Measurements from ENCODE around the gene TMEM212.
"Not testable (repeated sequence)": the region's sequence is repeated elsewhere in the genome, so short reads cannot be mapped to it uniquely, and the experiment has no call there.

Gene TMEM212

DNA sequence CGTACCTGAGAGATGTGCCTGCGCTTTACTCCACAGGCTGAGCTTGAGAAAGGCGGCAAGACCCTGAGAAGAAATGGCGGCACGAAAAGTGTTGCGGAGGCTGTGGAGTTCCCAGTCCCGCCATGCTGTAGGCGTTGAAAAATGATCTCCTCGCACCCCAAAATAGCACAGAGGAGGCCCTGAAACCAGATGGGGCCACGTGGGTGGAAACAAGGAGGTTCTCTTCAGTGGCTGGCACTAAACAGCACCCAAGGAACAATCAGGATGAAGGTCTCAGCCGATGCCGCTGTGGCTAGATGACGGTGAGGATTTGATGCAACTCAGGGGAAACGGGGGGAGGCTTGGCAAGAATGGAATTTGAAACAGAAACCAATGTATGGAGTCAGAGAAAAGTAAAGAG lies 57.3 kb downstream of the TMEM212 start:
- Histone ChIP-seq H3K27ac (ENCODE audit: low read length) (no peak overlapping the region), H3K36me3 (ENCODE audit: control insufficient read depth in 1 of 2, insufficient read depth in 2 of 2, low read length in 2 of 2) (no peaks in the 10 kb centered on the region), H3K27me3 (ENCODE audit: low read depth, low read length) (no peaks in the 10 kb centered on the region), H3K4me1 (ENCODE audit: control insufficient read depth in 1 of 2, insufficient read depth in 2 of 2, low read length in 2 of 2) (no peaks in the 10 kb centered on the region), H3K4me3 (ENCODE audit: low read depth in 1 of 2, low read length in 2 of 2) (no peak overlapping the region), H3K9me3 (ENCODE audit: control insufficient read depth in 1 of 2, low read length in 2 of 2) (no peaks in the 10 kb centered on the region)

DNA sequence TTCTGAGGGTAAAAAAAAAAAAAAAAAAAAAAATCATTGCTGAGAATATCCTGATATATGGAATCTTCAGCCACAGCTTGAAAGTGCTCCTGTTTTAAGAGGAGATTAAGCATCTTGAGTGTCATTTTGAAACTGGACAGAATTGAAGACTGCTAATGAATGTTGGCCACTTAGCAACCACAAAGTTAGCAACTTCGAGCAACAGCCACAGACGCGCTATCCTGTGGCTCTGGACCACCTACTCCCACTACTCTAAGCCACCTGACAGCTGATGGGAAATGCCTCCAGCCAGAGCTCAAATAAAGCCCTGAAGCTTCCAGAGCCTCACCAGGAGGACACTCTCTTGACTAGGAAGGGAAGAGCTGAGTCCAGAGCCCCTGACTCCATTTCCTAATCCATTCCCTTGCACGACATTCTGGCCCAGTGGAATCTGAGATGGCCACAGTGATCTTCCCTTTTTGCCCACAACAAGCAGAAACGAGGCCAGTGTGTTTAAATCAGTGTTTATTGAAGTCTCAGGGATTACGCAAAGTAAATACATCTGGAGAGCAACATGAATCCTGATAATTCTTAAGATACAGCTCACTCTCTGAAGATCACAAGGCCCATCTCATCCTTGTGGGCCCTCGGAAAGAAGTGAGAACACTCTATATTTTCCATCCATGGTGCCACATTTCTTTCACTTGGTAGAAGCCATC lies 58.6 kb downstream of the TMEM212 start:
- Histone ChIP-seq H3K9me3 (ENCODE audit: control insufficient read depth in 1 of 2, low read length in 2 of 2) (no peaks in the 10 kb centered on the region), H3K4me3 (ENCODE audit: low read depth in 1 of 2, low read length in 2 of 2) (no peak overlapping the region), H3K27me3 (ENCODE audit: low read depth, low read length) (no peaks in the 10 kb centered on the region), H3K4me1 (ENCODE audit: control insufficient read depth in 1 of 2, insufficient read depth in 2 of 2, low read length in 2 of 2) (no peaks in the 10 kb centered on the region), H3K27ac (ENCODE audit: low read length) (no peak overlapping the region), H3K36me3 (ENCODE audit: control insufficient read depth in 1 of 2, insufficient read depth in 2 of 2, low read length in 2 of 2) (no peaks in the 10 kb centered on the region)

DNA sequence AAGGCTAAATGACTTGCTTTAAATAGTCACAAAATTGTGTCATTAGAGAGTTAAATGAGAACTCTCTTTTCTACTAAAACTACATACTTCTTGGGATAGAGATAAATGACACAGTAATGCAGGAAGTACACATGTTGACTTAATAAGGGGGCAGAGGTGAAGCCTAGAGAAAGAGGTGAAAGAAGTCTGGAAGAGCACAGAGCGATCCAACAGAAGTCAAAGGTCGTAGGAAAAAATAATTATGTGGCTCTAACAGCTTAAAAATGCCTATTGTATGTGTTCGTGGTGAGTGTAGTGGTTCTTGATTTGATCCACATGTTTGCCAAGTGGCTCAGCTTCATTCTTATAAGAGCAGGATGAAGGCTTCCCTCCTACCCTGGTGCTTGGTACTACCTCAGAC lies 61.7 kb downstream of the TMEM212 start:
- no peak overlapping the region for H3K4me3 ChIP-seq (ENCODE audit: low read depth in 1 of 2, low read length in 2 of 2)
- H3K27me3 ChIP-seq (ENCODE audit: low read depth, low read length) = no peaks in the 10 kb centered on the region
- H3K36me3 ChIP-seq (ENCODE audit: control insufficient read depth in 1 of 2, insufficient read depth in 2 of 2, low read length in 2 of 2) = no peaks in the 10 kb centered on the region
- no peak overlapping the region for H3K27ac ChIP-seq (ENCODE audit: low read length)
- H3K4me1 ChIP-seq (ENCODE audit: control insufficient read depth in 1 of 2, insufficient read depth in 2 of 2, low read length in 2 of 2) = no peaks in the 10 kb centered on the region
- H3K9me3 ChIP-seq (ENCODE audit: control insufficient read depth in 1 of 2, low read length in 2 of 2) = peaks cover 0 to 4% of the 10 kb centered on the region in 2 donors

DNA sequence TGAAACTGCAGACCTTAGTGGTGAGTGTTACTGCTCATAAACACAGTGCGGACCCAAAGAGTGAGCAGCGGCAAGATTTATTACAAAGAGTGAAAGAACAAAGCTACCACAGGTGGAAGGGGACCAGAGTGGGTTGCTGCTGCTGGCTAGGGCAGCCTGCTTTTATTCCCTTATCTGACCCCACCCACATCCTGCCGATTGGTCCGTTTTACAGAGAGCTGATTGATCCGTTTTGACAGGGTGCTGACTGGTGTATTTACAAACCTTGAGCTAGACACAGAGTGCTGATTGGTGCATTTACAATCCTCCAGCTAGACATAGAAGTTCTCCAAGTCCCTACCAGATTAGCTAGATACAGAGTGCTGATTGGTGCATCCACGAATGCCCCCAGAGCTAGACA lies 63.4 kb downstream of the TMEM212 start:
- H3K27ac ChIP-seq (ENCODE audit: low read length); H3K27me3 ChIP-seq (ENCODE audit: low read depth, low read length); H3K4me3 ChIP-seq (ENCODE audit: low read depth in 1 of 2, low read length in 2 of 2); H3K4me1 ChIP-seq (ENCODE audit: control insufficient read depth in 1 of 2, insufficient read depth in 2 of 2, low read length in 2 of 2); H3K9me3 ChIP-seq (ENCODE audit: control insufficient read depth in 1 of 2, low read length in 2 of 2); H3K36me3 ChIP-seq (ENCODE audit: control insufficient read depth in 1 of 2, insufficient read depth in 2 of 2, low read length in 2 of 2): not testable (repeated sequence)

DNA sequence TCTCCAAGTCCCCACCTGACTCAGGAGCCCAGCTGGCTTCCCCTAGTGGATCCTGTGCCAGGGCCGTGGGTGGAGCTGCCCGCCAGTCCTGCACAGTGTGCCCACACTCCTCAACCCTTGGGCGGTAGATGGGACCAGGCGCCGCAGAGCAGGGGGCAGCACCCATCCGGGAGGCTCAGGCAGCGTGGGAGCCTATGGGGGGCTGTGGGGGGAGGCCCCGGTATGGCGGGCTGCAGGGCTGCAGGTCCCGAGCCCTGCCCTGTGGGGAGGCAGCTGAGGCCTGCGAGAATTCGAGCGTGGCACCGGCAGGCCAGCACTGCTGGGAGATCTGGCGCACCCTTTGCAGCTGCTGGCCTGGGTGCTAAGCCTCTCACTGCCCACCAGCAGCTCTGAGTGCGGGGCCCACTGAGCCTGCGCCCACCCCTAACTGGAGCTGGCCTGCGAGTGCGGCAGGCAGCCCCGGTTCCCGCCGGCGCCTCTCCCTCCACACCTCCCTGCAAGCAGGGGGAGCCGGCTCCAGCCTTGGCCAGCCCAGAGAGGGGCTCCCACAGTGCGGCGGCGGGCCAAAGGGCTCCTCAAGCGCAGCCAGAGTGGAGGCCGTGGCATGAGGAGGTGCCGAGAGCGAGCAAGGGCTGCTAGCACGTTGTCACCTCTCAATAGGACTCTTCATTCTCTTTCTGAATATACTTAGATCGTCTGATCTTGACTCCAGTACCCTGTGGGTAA lies 64.0 kb downstream of the TMEM212 start:
- Histone ChIP-seq H3K4me3 (ENCODE audit: low read depth in 1 of 2, low read length in 2 of 2) (no peak overlapping the region), H3K27me3 (ENCODE audit: low read depth, low read length) (no peaks in the 10 kb centered on the region), H3K27ac (ENCODE audit: low read length) (no peak overlapping the region), H3K9me3 (ENCODE audit: control insufficient read depth in 1 of 2, low read length in 2 of 2) (peaks cover 0 to 6% of the 10 kb centered on the region in 2 donors), H3K4me1 (ENCODE audit: control insufficient read depth in 1 of 2, insufficient read depth in 2 of 2, low read length in 2 of 2) (no peaks in the 10 kb centered on the region), H3K36me3 (ENCODE audit: control insufficient read depth in 1 of 2, insufficient read depth in 2 of 2, low read length in 2 of 2) (no peaks in the 10 kb centered on the region)

DNA sequence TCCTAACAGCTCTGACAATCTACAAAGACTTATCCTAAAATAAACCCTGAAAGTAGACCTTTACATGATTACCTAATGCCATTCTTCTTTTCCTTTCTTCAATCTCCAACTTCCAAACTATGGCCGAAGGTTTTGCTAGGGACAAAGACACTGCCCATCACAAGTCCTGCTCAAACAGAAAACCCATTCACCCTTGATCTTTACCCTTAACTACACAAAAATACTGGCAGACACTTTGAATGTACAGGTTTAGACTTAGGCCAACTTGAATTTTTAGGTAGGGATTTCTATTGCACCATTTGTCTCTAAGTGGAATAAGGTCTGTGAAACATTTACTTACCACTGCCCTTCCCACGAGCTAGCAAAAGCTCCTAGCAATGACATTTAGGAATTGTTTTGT lies 64.6 kb downstream of the TMEM212 start:
- no peaks in the 10 kb centered on the region for H3K36me3 ChIP-seq (ENCODE audit: control insufficient read depth in 1 of 2, insufficient read depth in 2 of 2, low read length in 2 of 2)
- H3K9me3 ChIP-seq (ENCODE audit: control insufficient read depth in 1 of 2, low read length in 2 of 2) = peaks cover 0 to 6% of the 10 kb centered on the region in 2 donors
- H3K27ac ChIP-seq (ENCODE audit: low read length) = no peak overlapping the region
- no peak overlapping the region for H3K4me3 ChIP-seq (ENCODE audit: low read depth in 1 of 2, low read length in 2 of 2)
- H3K4me1 ChIP-seq (ENCODE audit: control insufficient read depth in 1 of 2, insufficient read depth in 2 of 2, low read length in 2 of 2) = no peaks in the 10 kb centered on the region
- H3K27me3 ChIP-seq (ENCODE audit: low read depth, low read length) = no peaks in the 10 kb centered on the region

DNA sequence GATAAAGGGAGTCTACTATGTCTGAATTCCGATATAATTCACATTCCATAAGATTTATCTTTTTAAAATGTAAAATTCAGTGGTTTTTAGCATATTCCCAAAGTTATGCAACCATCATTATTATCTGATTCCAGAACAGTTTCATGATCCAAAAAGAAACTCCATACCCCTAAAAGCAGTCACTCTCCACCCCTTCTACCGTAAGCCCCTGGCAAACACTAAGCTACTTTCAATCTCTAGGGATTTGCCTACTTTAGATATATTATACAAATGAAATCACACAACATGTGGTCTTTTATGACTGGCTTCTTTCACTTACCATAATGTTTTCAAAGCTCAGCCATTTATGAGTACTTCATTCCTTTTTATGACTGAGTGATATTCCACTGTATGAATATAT lies 65.6 kb downstream of the TMEM212 start:
- H3K4me1 ChIP-seq (ENCODE audit: control insufficient read depth in 1 of 2, insufficient read depth in 2 of 2, low read length in 2 of 2) = no peaks in the 10 kb centered on the region
- H3K9me3 ChIP-seq (ENCODE audit: control insufficient read depth in 1 of 2, low read length in 2 of 2) = peaks cover 0 to 6% of the 10 kb centered on the region in 2 donors
- no peaks in the 10 kb centered on the region for H3K27me3 ChIP-seq (ENCODE audit: low read depth, low read length)
- no peaks in the 10 kb centered on the region for H3K36me3 ChIP-seq (ENCODE audit: control insufficient read depth in 1 of 2, insufficient read depth in 2 of 2, low read length in 2 of 2)
- H3K27ac ChIP-seq (ENCODE audit: low read length) = no peak overlapping the region
- no peak overlapping the region for H3K4me3 ChIP-seq (ENCODE audit: low read depth in 1 of 2, low read length in 2 of 2)
